SK-N-MC (cell line): ENCODE data around the gene DLK2.

Experiments
- EZH2 ChIP-seq: fragments of 200-600 bp; sonication (generic); IDR thresholded peaks from one replicate; pipeline ENCODE4 v1.6.1; 2017; ENCODE audit warnings: antibody characterized with exemption
- FOXP2 ChIP-seq: optimal IDR thresholded peaks from 2 replicates; pipeline ENCODE3; 2011; ENCODE audit warnings: mild to moderate bottlenecking, moderate library complexity; ENCODE audit not compliant: insufficient read depth; ENCODE audit errors: extremely low read length, control extremely low read depth
- POLR2AphosphoS5 ChIP-seq: IDR thresholded peaks from 2 replicates; pipeline ENCODE4 v1.6.1; 2012; ENCODE audit warnings: mild to moderate bottlenecking, low read depth, low read length, borderline replicate concordance

- TF ChIP-seq EZH2 (no peak), POLR2AphosphoS5 (no peak), FOXP2 (no peak)
Measured at GRCh38 chr6:43491750-43492661, 36.7 kb upstream of the DLK2 start.
